Vagina (tissue), 2 donors: Measurements from ENCODE around the gene COL11A1.

Source experiments
- POLR2A ChIP-seq, 2 donors: fragments of 450-650 bp; IDR thresholded peaks; one replicate each; pipeline ENCODE4 v1.6.1; 2017; ENCODE audit warnings: antibody characterized with exemption in 2 of 2, mild to moderate bottlenecking in 2 of 2, moderate library complexity in 2 of 2
- POLR2AphosphoS5 ChIP-seq, 2 donors: sonication (generic); formaldehyde crosslinking; IDR thresholded peaks; one replicate each; pipeline ENCODE4 v1.9.0; 2017; ENCODE audit warnings: antibody characterized with exemption in 2 of 2, mild to moderate bottlenecking in 2 of 2, low read depth in 1 of 2; ENCODE audit not compliant: insufficient read depth in 1 of 2
- TF ChIP-seq, protein P1 (sequence below), 3 experiments: fragments of 450-650 bp in 2 of 3; fragments of 200-600 bp in 1 of 3; sonication (generic) in 1 of 3; IDR thresholded peaks; one replicate each; pipeline ENCODE4 v1.5.1; 2017 to 2019; ENCODE audit warnings: antibody characterized with exemption in 3 of 3, mild to moderate bottlenecking in 2 of 3, moderate library complexity in 2 of 3

DNA sequence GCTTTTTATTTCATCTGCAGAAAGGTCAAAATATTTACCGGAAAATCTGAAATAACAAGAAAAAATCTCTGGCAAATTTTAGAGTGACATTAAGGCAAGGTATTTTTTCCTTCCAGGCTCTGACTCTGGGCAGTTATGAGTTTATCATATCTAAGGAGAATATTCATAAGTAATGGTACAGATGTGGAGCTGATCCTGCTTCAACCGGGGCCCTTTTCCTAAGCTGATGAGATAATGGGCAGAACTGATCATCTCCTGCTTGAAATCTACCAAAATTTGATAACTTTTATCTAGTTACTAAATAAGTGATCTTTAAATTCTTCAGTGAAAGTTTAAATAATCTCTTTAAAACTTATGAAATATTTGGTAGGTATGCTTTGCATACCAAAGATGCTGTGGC lies 211.6 kb downstream of the COL11A1 start:
- TF ChIP-seq, protein P1, sequence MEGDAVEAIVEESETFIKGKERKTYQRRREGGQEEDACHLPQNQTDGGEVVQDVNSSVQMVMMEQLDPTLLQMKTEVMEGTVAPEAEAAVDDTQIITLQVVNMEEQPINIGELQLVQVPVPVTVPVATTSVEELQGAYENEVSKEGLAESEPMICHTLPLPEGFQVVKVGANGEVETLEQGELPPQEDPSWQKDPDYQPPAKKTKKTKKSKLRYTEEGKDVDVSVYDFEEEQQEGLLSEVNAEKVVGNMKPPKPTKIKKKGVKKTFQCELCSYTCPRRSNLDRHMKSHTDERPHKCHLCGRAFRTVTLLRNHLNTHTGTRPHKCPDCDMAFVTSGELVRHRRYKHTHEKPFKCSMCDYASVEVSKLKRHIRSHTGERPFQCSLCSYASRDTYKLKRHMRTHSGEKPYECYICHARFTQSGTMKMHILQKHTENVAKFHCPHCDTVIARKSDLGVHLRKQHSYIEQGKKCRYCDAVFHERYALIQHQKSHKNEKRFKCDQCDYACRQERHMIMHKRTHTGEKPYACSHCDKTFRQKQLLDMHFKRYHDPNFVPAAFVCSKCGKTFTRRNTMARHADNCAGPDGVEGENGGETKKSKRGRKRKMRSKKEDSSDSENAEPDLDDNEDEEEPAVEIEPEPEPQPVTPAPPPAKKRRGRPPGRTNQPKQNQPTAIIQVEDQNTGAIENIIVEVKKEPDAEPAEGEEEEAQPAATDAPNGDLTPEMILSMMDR (IDR thresholded peaks at IDR 0.05) = no peak
- no peak for TF ChIP-seq POLR2AphosphoS5 (IDR thresholded peaks at IDR 0.05; ENCODE audit: insufficient read depth in 1 of 2, low read depth in 1 of 2)
- TF ChIP-seq POLR2A (IDR thresholded peaks at IDR 0.05) = no peak
